Astrocyte (in vitro differentiated cells and primary cell): ENCODE measurements around the gene AFAP1L2.

Experiments used
- EZH2 ChIP-seq: IDR thresholded peaks from 2 replicates; pipeline ENCODE4 v1.6.1; 2012; ENCODE audit warnings: mild to moderate bottlenecking, low read length, inconsistent platforms; ENCODE audit not compliant: insufficient read depth
- TF ChIP-seq, protein P1 (sequence below): IDR thresholded peaks from 2 replicates; pipeline ENCODE4 v1.5.1; 2011; ENCODE audit warnings: low read depth, mild to moderate bottlenecking, inconsistent platforms, low read length, moderate library complexity; ENCODE audit not compliant: insufficient read depth

- TF ChIP-seq, protein P1, sequence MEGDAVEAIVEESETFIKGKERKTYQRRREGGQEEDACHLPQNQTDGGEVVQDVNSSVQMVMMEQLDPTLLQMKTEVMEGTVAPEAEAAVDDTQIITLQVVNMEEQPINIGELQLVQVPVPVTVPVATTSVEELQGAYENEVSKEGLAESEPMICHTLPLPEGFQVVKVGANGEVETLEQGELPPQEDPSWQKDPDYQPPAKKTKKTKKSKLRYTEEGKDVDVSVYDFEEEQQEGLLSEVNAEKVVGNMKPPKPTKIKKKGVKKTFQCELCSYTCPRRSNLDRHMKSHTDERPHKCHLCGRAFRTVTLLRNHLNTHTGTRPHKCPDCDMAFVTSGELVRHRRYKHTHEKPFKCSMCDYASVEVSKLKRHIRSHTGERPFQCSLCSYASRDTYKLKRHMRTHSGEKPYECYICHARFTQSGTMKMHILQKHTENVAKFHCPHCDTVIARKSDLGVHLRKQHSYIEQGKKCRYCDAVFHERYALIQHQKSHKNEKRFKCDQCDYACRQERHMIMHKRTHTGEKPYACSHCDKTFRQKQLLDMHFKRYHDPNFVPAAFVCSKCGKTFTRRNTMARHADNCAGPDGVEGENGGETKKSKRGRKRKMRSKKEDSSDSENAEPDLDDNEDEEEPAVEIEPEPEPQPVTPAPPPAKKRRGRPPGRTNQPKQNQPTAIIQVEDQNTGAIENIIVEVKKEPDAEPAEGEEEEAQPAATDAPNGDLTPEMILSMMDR: no peak
- TF ChIP-seq EZH2: no peak
Measured at GRCh38 chr10:114323023-114323422, 81.3 kb downstream of the AFAP1L2 start.
